K562 (cell line): ENCODE results near the gene IQCN. TPM values are rescaled to one million over a fixed set of nuclear protein-coding genes. Genes with fewer than 3 reads are reported as not detected.

Source experiments
- CBFA2T2 ChIP-seq: fragments of 450-650 bp; conservative IDR thresholded peaks from 2 replicates; pipeline ENCODE4 v1.6.1; 2017; ENCODE audit warnings: mild to moderate bottlenecking
- CHAMP1 ChIP-seq: fragments of 450-650 bp; IDR thresholded peaks from 2 replicates; pipeline ENCODE4 v1.6.1; 2016; ENCODE audit warnings: mild to moderate bottlenecking
- COPS2 ChIP-seq: fragments of 450-650 bp; conservative IDR thresholded peaks from 2 replicates; pipeline ENCODE4 v1.6.1; 2016; ENCODE audit warnings: mild to moderate bottlenecking, moderate library complexity
- CTCF ChIP-seq, 3 experiments: IDR thresholded peaks in 2 of 3; conservative IDR thresholded peaks in 1 of 3; 2 replicates each; pipeline ENCODE4 v1.5.1; 2011 to 2012; ENCODE audit warnings: low read length in 3 of 3, mild to moderate bottlenecking in 3 of 3, control low read depth in 2 of 3, improper control_type of control experiment in 1 of 3, inconsistent platforms in 1 of 3, low read depth in 1 of 3, mixed read lengths in 1 of 3, moderate library complexity in 1 of 3; ENCODE audit not compliant: insufficient read depth in 2 of 3
- CXXC5 ChIP-seq: fragments of 250-450 bp; sonication (Bioruptor Pico); IDR thresholded peaks from 2 replicates; pipeline ENCODE4 v1.8.0; 2022; ENCODE audit warnings: inconsistent platforms, mild to moderate bottlenecking, moderate library complexity
- E4F1 ChIP-seq: fragments of 250-450 bp; sonication (Bioruptor Pico); IDR thresholded peaks from 2 replicates; pipeline ENCODE4 v1.5.0; 2021; ENCODE audit warnings: mild to moderate bottlenecking, borderline replicate concordance
- IRF2 ChIP-seq: sonication (generic); formaldehyde crosslinking; IDR thresholded peaks from 2 replicates; pipeline ENCODE4 v1.8.1; 2022; ENCODE audit warnings: mild to moderate bottlenecking, missing genetic modification reagents
- KLF6 ChIP-seq: fragments of 250-450 bp; sonication (Bioruptor Pico); IDR thresholded peaks from 2 replicates; pipeline ENCODE4 v1.4.0; 2020; ENCODE audit warnings: mild to moderate bottlenecking, moderate library complexity, borderline replicate concordance
- PCBP1 ChIP-seq: fragments of 200-400 bp; formaldehyde crosslinking; IDR thresholded peaks from 2 replicates; pipeline ENCODE4 v1.6.1; 2018; ENCODE audit warnings: mild to moderate bottlenecking, low read depth, low read length; ENCODE audit not compliant: poor library complexity, severe bottlenecking
- POLR2AphosphoS5 ChIP-seq: IDR thresholded peaks from 2 replicates; pipeline ENCODE4 v1.6.1; 2011; ENCODE audit warnings: mild to moderate bottlenecking, low read depth, low read length, moderate library complexity; ENCODE audit not compliant: control insufficient read depth, insufficient read depth
- PREB ChIP-seq: sonication (generic); formaldehyde crosslinking; IDR thresholded peaks from 2 replicates; pipeline ENCODE4 v1.8.1; 2023; ENCODE audit warnings: mild to moderate bottlenecking, missing genetic modification reagents
- SAFB ChIP-seq: fragments of 200-400 bp; formaldehyde crosslinking; IDR thresholded peaks from 2 replicates; pipeline ENCODE4 v1.6.1; 2017; ENCODE audit warnings: low read depth, low read length, borderline replicate concordance
- TFAP4 ChIP-seq: sonication (generic); formaldehyde crosslinking; IDR thresholded peaks from 2 replicates; pipeline ENCODE4 v1.8.0; 2022; ENCODE audit warnings: missing genetic modification reagents, mild to moderate bottlenecking, moderate library complexity, borderline replicate concordance
- USF1 ChIP-seq: sonication (generic); formaldehyde crosslinking; IDR thresholded peaks from 2 replicates; pipeline ENCODE4 v1.9.0; 2022; ENCODE audit warnings: mild to moderate bottlenecking, missing genetic modification reagents
- ZC3H4 ChIP-seq: sonication (generic); formaldehyde crosslinking; IDR thresholded peaks from 2 replicates; pipeline ENCODE4 v1.9.0; 2021; ENCODE audit warnings: missing genetic modification reagents, borderline replicate concordance
- ZNF3 ChIP-seq: fragments of 250-450 bp; sonication (Bioruptor Pico); IDR thresholded peaks from 2 replicates; pipeline ENCODE4 v1.5.0; 2021; ENCODE audit warnings: mild to moderate bottlenecking, moderate library complexity
- polyA plus RNA-seq, 8 experiments: library from polyadenylated mRNA; depleted of rRNA in 4 of 8; stranded (reverse) in 5 of 8; unstranded in 3 of 8; fragments of >200 nt; fragmentation: Nextera tagmentation in 2 of 8; fragmentation: Illumina TruSeq in 1 of 8; extraction: Ambion mirVana in 2 of 8; extraction: Trizol in 1 of 8; gene quantifications; 2 replicates each; pipeline versions ENCODE4 v1.2.1 to v1.2.3, GENCODE V29; 2011 to 2014; ENCODE audit warnings: inconsistent platforms in 1 of 8, missing spikeins in 1 of 8
- total RNA-seq, 7 experiments: library from RNA; depleted of rRNA in 6 of 7; stranded (reverse); fragments of >200 nt in 6 of 7; fragmentation: Illumina TruSeq in 2 of 7; extraction: Trizol in 2 of 7; gene quantifications; 2 replicates each; pipeline versions ENCODE4 v1.2.1 to v1.2.3, GENCODE V29; 2011 to 2021; ENCODE audit warnings: low replicate concordance in 1 of 7

IQCN gene
- total and polyA plus RNA-seq, 9 of the 15 experiments (the other 6 are each of a cell fraction or from before 2014, with no cell fraction given): 0.01 to 0.07 (median 0.04) TPM; not detected in 3

- TF ChIP-seq TFAP4 (CRISPR knock-in tag): peak; percentile 81
- TF ChIP-seq CTCF (IDR thresholded peaks at IDR 0.05 in 2 of 3, conservative IDR thresholded peaks at IDR 0.05 in 1 of 3; ENCODE audit: insufficient read depth in 2 of 3, low read depth in 1 of 3, low read length in 3 of 3): no peak
- no peak for TF ChIP-seq E4F1
- no peak for TF ChIP-seq ZC3H4 (CRISPR knock-in tag)
- TF ChIP-seq POLR2AphosphoS5: peak; percentile 54; the same call in 1 of the 2 replicates
- no peak for TF ChIP-seq IRF2 (CRISPR knock-in tag)
- peak; percentile 63 for TF ChIP-seq CXXC5 (CRISPR knock-in tag)
- no peak for TF ChIP-seq PCBP1
- peak; percentile 53 for TF ChIP-seq CBFA2T2
- no peak for TF ChIP-seq COPS2
- TF ChIP-seq SAFB: no peak
- TF ChIP-seq KLF6 (CRISPR knock-in tag): 0 out of 2 replicates have a peak, but pooled peaks have one; percentile 40
- no peak for TF ChIP-seq ZNF3 (CRISPR knock-in tag)
- 0 out of 2 replicates have a peak, but pooled peaks have one; percentile 31 for TF ChIP-seq USF1
- TF ChIP-seq PREB: no peak
- no peak for TF ChIP-seq CHAMP1
These were observed 43.9 kb upstream of the IQCN start (continued) for GRCh38 chr19:18317961-18318800.
